Middle frontal gyrus (tissue), 1 donor: ENCODE results near the gene PTCD1.

Experiments
- DNase-seq: peaks from one replicate; pipeline ENCODE4 v3.0.0-alpha.2; 2015; ENCODE audit warnings: low spot score; ENCODE audit errors: extremely low spot score

The PTCD1 gene

GRCh38 chr7:99438573-99439480 is at the start of gene PTCD1, which contains the start of gene CPSF4:
Gene PTCD1 (minus strand): TSS chr7:99438798. CDS start chr7:99435242, 3,556 bp downstream.
Gene CPSF4 (plus strand): TSS chr7:99438943. CDS start chr7:99439083, 140 bp downstream.
- peak; percentile 89 for DNase-seq

DNA sequence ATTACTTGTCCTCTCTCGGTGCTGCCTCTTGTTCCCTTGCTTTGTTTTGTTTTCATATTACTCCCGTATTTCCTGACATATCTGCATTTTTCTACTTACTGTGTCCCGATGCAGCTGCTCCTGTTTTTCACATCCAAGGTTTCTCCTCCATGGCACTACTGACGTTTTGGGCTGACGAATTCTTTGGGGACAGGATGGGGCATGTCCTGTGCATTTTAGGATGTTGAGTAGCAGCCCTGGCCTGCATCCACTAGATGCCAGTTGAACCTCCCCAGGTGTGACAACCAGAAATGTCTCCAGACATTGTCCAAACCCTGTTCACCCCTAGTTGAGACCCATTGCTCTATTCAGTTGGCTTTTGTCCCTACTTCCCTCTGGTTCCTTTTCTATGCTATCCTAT is 46.5 kb upstream of the PTCD1 start:
- no peak for DNase-seq

GRCh38 chr7:99478464-99479440 is 40.2 kb upstream of the PTCD1 start:
- no peak for DNase-seq

GRCh38 chr7:99476107-99476506 is 37.5 kb upstream of the PTCD1 start:
- no peak for DNase-seq

GRCh38 chr7:99473315-99473596 is 34.7 kb upstream of the PTCD1 start:
- no peak for DNase-seq

GRCh38 chr7:99472561-99473314 is 34.1 kb upstream of the PTCD1 start, which contains the start of gene ZNF789:
Gene ZNF789 (plus strand): TSS chr7:99472890. CDS start chr7:99476457, 3,567 bp downstream.
- DNase-seq, result peak; percentile 97

GRCh38 chr7:99469381-99470065 is 30.9 kb upstream of the PTCD1 start:
- no peak for DNase-seq

- no peak for DNase-seq
These were observed 29.8 kb upstream of the PTCD1 start for GRCh38 chr7:99468336-99468918.

DNA sequence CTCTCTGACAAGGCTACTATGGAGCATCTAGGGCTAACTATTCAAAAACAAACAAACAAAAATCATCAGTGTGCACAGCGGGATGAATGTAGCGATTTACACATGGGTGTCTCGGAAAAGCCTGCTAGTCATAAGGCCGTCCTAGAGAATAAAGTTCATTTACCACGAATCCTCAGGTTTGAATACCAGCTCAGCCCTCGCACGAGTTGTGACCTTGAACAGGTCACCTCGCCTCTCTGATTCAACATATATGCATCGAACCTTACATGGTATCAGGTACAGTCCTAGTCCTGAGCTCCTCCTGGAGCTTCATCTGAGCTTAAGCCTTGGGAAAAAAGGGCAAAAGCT is 26.8 kb upstream of the PTCD1 start:
- DNase-seq, result no peak

GRCh38 chr7:99461221-99461620 is 22.6 kb upstream of the PTCD1 start:
- no peak for DNase-seq

DNA sequence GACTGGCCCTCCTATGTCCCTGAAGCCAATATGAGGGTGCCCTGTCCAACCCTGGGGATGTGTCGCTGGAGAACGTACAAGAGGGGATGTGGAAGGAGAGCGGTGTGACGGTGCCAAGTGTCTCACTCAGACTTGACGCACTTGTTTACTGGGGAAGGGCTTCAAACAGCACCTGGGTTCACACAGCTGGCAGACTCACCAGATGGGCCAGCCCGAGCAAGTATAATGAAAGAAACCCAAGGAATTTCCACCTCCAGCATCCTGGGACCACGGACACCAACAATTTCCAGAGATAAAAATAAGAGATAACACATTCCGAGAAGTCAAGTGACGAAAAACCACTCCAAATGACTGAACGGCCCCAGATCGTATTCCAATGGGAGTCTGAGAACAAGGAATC is 22.1 kb upstream of the PTCD1 start:
- no peak for DNase-seq

DNA sequence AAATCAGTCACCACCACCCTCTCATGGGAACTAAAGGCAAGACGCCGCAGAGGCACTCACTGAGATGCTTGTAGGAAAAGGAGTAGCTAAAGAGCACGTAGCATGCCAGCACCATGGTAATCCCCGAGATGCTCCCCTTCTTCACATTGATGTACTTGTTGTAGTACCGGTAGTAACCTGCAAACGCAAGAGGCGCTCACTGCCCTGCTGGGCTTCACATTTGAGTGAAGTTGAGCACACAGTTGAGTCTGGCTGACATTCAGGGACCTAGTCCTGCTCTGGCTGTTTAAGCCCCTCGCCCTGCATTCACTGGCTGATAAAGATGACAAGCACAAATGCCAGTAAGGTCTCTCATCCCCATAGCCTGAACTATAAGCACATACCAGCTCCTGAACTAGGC is 20.5 kb upstream of the PTCD1 start:
- no peak for DNase-seq

GRCh38 chr7:99457650-99458493 is 19.3 kb upstream of the PTCD1 start:
- DNase-seq, result no peak

GRCh38 chr7:99457050-99457649 is 18.6 kb upstream of the PTCD1 start:
- no peak for DNase-seq

DNA sequence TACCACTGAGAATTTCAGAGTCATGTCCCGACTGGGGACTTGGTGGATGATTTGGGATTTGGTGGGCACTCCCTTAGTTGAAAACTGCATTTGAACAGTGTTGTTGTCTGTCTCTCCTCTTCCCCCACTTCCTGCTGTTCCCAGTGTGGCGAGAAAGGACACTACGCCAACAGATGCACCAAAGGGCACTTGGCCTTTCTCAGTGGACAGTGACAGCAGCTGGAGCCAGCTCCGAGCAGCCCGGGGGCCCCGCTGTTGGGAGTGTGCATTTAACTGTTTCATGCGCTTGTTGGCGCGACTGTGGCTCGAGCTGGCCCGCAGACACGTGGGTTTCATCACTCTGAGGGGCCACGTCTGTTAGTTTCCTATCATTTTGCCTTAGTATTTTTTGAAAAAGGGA is 17.7 kb upstream of the PTCD1 start:
- DNase-seq, result no peak

DNA sequence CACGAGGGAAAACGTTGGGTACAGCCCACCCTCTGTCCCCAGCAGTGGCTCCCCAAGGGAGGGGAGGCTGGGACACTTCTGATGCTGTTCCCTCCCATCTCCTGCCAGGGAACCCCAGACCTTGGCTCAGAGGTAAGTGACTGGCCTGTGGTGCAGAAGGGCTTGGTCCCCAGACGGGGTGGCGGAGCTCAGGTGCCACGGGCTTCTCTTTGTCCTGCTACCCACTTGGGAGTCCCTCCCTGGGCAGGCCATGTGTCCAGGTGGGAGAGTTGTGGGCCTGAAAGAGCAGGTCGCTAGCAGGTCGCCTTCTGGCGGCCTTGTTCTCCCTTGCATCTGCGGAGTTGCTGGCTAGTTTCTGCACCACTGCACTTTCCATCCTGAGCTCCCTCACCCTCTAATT is 17.3 kb upstream of the PTCD1 start:
- DNase-seq, result no peak

GRCh38 chr7:99453105-99453504 is 14.5 kb upstream of the PTCD1 start:
- no peak for DNase-seq

DNA sequence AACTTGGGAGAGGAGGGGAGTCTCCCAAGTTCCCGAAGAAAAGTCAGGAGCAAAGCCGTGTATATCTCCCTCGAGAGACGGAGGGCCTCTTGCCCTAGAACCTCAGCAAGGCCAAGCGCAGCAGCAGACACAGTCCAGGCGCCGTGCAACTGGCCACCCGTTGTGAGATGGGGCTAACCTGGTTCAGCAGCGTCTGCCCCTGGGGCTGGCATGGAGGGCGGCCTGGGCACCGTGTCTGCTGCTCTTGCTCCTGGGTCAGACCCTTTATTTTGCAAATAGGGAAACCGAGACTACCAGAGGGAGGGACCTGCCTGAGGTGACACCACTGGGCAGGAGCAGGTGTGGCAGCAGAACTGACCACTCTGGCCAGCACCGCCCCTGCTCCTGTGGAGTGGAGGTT is 13.9 kb upstream of the PTCD1 start:
- DNase-seq, result no peak

- DNase-seq, result no peak
These were observed 13.3 kb upstream of the PTCD1 start for GRCh38 chr7:99451936-99452335.
